ENCODE data around the gene TRPC4AP.
A peak's percentile ranks its signal among the peaks of the same experiment; 100 is the strongest.

GRCh38 chr20:35034145-35034544 is 58.5 kb downstream of the TRPC4AP start:
- TF ChIP-seq CTCF (IDR thresholded peaks at IDR 0.05) = peak in 1 of 6 experiments; percentile 9
- no peak for TF ChIP-seq POLR2A (IDR thresholded peaks at IDR 0.05)
